HuH-7.5 (cell line): ENCODE results near the gene NR2C2AP.
A peak's percentile ranks its signal among the peaks of the same experiment; 100 is the strongest.
"Not testable (repeated sequence)": the region's sequence is repeated elsewhere in the genome, so short reads cannot be mapped to it uniquely, and the experiment has no call there.

ENCODE experiments used
- DNase-seq: peaks from one replicate; pipeline ENCODE4 v3.0.0; 2011; ENCODE audit warnings: low spot score

Gene NR2C2AP

DNA sequence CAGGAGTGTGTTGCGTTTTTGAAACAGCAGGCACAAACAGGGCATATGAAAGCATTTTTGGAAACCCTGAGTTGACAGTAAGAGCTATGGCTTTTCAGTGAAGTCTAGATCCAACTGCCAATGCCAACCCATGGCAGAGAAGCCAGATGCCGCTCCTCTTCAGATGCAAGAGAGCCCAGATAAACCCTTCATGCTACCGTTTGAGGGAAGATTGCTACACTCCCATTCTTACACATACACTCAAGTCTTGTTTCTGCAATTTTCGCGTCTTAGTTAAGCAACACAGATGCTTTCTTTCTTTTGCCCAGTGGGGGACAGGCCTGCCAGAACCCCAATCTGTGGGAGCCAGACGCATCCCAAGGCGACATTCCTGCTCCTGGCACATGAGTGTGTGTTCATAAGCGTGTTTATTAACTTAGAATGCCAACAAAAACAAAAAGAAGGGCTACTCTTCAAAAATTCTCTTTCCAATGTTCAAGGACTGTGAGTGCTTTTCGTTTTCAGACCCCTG is 21.7 kb downstream of the NR2C2AP start:
- no peak for DNase-seq

DNA sequence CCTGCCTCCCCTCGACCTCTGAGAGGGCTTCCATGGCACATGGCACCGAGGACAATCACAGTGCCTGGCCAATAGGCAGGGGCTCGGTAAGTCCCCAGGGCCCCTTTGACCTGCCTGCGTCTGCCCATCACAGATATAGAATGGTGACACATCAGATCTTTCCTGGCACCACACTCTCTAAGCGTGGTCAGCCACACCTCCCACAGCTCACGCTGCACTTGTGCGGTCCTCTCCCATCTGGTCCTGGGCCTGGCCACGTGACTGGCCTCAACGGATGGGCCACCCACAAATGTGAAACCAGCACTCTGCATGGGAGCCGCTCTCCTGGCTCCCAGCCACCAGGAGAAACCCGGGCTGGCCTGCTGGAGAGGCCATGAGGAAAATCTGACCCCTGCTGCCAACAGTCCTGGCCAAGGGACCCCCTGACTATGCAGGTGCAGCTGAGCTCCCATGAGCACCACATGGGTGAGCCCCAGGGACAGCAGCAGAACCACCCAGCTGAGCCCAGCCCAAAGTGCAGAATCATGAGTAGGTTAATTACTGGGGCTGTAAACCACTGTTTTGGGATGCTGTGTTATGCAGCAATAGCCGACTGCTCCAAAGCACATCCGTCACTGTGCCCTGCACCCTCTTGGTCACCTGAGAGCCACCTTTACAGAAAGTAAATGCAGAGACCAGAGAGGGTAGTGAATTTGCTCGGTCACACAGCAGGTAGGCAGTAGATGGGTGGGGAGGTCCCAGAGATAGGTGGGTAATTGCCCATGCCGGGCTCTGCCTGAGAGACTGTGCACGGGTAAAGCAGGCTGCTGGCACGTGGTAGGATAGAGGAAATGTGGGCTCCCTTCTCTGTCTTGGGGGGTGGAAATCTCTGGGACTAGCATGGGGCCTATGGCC is 23.4 kb downstream of the NR2C2AP start:
- DNase-seq = no peak

DNA sequence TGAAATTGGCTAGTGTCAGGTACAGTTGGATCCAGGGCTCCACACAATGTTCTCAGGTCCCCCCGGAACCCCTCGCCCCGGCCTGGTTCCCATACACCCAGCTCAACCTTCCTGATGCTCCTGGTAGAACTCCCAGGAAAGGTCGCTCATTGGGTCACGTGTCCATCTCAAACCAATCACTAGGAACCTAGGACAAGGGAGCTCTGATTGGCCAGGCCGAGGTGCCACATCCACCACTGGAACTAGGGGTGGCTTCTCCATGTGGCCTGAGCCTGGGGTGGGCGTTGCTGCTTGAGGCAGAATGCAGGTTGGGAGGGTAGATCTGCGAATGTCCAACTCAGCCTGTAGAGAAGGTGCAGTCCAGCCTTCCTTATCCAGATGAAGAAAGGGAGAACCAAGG is 26.3 kb downstream of the NR2C2AP start:
- no peak for DNase-seq

DNA sequence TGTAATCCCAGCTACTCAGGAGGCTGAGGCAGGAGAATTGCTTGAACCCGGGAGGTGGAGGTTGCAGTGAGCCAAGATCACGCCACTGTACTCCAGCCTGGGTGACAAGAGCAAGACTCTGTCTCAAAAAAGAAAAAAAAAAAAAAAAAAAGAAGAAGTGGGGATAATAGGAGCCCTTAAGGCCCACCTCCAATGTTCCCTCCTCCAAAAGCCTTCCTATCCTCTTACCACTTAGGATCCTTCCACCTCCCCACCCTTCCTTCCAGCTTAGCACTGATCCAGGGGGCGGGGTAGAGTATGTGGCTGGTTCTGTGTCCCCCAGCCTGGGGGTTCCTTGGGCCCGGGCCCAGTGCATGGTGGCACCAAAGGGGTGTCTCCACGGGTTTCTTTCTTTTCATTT is 30.0 kb downstream of the NR2C2AP start:
- DNase-seq = not testable (repeated sequence)

GRCh38 chr19:19171821-19172532 is 31.2 kb downstream of the NR2C2AP start:
- DNase-seq = peak; percentile 96

- no peak for DNase-seq
Observed at GRCh38 chr19:19170873-19171672, 32.1 kb downstream of the NR2C2AP start.

- DNase-seq = peak; percentile 99
Observed at GRCh38 chr19:19170053-19170872, 33.0 kb downstream of the NR2C2AP start, which contains the start of gene MEF2B. Gene MEF2B (minus strand): TSS chr19:19170263. CDS start chr19:19150735, 19,528 bp downstream.

DNA sequence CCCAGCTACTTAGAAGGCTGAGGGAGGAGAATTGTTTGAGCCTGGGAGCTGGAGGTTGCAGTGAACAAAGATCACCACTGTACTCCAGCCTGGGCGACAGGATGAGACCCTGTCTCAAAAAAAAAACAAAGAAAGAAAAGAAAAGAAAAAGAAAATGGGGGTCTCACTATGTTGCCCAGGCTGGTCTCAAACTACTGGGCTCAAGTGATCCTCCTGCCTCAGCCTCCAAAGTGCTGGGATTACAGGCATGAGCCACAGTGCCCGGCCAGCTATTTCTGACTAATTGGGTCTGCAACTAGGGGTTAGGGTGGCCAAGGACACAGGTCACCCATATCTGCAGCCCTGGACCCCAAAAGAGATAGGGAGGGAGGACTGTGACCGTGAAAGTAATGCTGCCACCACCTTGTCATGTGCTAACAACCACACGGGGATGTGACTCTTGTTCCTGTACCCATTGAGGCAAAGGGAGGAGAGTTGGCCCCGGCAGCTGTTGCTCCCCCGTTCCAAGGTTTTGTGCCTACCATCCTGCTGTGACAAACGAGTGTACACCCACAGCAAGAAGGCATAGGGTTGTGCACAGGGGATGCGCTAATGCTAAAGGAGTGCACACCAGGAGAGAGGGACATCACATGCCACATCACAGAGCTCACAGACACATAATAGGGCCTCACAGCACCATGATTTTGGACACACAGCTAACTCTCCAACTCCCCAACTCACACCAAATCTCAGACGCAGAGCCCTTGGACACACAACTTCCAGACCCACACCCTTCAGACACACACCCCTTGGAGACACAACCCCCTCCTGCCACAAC is 33.8 kb downstream of the NR2C2AP start:
- DNase-seq = no peak

DNA sequence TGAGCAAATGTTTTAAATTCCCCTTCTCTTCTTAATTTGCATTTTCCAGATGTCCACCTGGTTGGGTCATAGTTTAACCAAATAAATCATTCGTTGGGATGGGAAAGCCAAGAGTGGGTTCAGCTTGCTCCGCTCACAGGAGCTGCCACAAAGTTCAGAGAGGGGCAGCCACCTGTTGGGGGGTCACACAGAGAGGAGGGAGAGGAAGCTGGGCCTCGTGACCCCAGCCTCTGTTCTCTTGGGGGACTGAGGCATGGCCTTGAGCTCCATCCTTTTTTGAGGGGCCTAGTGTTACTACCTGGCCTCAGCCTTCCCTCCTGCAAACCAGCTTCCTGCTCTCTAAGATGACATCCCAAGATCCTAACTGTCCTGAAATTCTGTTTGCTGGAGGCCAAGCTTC is 35.6 kb downstream of the NR2C2AP start:
- no peak for DNase-seq

GRCh38 chr19:19165396-19165795 is 37.8 kb downstream of the NR2C2AP start:
- no peak for DNase-seq

GRCh38 chr19:19162495-19162894 is 40.7 kb downstream of the NR2C2AP start:
- no peak for DNase-seq

DNA sequence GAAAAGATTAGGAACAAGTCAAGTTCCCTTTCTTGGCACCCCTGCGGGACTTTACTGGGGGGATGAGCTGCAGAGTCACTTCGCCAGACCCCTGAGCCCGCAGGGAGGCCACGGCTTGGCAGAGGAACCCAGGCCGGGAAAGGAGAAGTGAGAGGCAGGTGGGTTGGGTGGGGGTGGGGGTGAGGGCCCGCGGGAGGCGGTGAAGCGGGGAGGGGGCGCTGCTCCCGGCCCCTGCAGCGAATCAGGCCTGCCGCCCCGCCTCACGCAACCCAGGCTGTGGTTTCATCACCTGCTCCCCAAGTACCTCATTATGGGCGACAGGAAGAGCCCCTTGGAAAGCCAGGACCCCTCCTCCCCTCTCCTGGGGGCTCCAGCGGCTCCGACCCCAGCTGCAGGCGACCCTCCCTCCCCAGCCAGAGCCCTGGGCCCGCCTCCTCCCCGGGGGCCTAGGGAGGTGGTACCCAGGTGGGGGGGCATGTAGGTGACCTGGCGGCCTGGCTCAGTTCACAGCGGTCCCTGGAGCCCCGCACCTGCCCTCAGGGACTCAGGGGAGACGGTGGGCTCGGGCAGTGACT is 42.7 kb downstream of the NR2C2AP start:
- DNase-seq = no peak

GRCh38 chr19:19159534-19159933 is 43.7 kb downstream of the NR2C2AP start:
- DNase-seq = no peak

DNA sequence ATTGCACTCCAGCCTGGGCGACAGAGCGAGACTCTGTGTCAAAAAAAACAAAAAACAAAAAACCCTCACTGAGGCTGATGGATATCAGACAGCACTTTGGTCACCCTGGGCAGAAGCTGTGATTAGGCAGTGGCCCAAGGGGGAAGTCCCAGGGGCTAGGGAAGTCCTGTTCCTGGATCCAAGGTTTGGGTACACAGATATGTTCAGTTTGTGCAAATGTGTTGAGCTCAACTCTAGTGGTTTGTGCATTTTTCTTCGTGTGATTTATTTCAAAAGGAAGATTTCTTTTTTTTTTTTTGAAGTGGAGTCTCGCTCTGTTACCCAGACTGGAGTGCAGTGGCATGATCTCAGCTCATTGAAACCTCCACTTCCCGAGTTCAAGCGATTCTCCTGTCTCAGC is 45.4 kb downstream of the NR2C2AP start:
- no peak for DNase-seq

- no peak for DNase-seq
Observed at GRCh38 chr19:19155495-19156219, 47.6 kb downstream of the NR2C2AP start.

- no peak for DNase-seq
Observed at GRCh38 chr19:19154768-19155494, 48.3 kb downstream of the NR2C2AP start.

GRCh38 chr19:19152668-19153384 is 50.4 kb downstream of the NR2C2AP start:
- no peak for DNase-seq

DNA sequence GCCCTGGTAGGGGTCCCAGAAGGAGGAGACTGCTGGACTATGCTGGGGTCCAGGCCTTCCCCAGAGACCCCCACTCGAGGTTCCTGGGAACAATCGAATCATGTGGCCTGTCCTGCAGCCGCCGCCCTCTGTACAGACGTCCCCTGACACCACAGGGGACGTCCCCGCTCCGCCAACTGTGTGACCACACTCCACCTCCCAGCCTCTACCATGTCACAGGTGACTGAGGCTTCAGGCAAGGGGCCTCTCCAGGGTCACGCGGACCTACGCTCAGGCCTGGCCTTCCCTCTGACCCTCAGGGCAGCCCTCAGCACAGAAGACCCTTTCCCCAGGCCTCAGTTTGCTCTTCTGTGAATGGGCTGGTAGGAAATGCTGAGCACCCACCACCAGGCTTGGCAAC is 51.8 kb downstream of the NR2C2AP start:
- no peak for DNase-seq
